ENCODE measurements around the gene WRNIP1.

GRCh38 chr6:2715737-2716136, 49.5 kb upstream of the WRNIP1 start:
- TF ChIP-seq RAD21 (IDR thresholded peaks at IDR 0.05; ENCODE audit: low read depth), result no peak
- no peak for TF ChIP-seq EP300 (IDR thresholded peaks at IDR 0.05; ENCODE audit: borderline replicate concordance)
- TF ChIP-seq REST (IDR thresholded peaks at IDR 0.05; ENCODE audit: low read depth), result no peak
- no peak for TF ChIP-seq ZBTB7A (IDR thresholded peaks at IDR 0.05; ENCODE audit: low read depth)
- TF ChIP-seq TAF1 (IDR thresholded peaks at IDR 0.05; ENCODE audit: low read depth), result no peak
- TF ChIP-seq USF1 (IDR thresholded peaks at IDR 0.05), result no peak
- no peak for TF ChIP-seq TCF12 (IDR thresholded peaks at IDR 0.05; ENCODE audit: low read depth)
- no peak for TF ChIP-seq FOXM1 (IDR thresholded peaks at IDR 0.05; ENCODE audit: borderline replicate concordance, low read depth)
- no peak for TF ChIP-seq NFIC (IDR thresholded peaks at IDR 0.05)
- TF ChIP-seq MAX (IDR thresholded peaks at IDR 0.05), result no peak
- TF ChIP-seq CEBPB (IDR thresholded peaks at IDR 0.05), result no peak
- no peak for TF ChIP-seq EGR1 (IDR thresholded peaks at IDR 0.05)
- TF ChIP-seq YY1 (IDR thresholded peaks at IDR 0.05; ENCODE audit: low read depth), result no peak

Measured in Ishikawa (cell line).